Fibroblast of pulmonary artery (primary cell): Measurements from ENCODE around the gene GAK.

Experiments
- DNase-seq: peaks from one replicate; pipeline ENCODE4 v3.0.0-alpha.2; 2010; ENCODE audit warnings: low read depth
- H3K4me3 ChIP-seq: replicated peaks from 2 replicates; pipeline ENCODE4 v1.5.1; 2011; ENCODE audit warnings: low read depth, mild to moderate bottlenecking, control low read depth, low read length, moderate library complexity
- TF ChIP-seq, protein P1 (sequence below): IDR thresholded peaks from 2 replicates; pipeline ENCODE4 v1.5.1; 2011; ENCODE audit warnings: mild to moderate bottlenecking, control low read depth, low read length, inconsistent platforms; ENCODE audit errors: missing control alignments

The GAK gene

DNA sequence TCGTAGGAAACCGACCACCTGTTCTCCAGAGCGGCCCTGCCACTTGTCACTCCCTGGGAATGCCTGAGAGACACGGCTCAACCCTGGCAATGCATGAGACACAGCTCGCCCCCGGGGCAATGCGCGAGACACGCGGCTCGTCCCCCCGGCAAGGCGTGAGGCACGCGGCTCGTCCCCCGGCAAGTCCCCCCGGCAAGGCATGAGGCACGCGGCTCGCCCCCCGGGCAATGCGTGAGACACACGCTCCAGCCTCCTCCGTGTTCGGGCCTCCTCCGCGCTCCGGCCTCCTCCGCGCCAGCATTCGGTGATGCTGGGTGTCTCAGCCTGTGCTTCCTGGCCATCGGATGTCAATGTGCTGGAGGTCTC lies 78.7 kb downstream of the GAK start:
- TF ChIP-seq, protein P1, sequence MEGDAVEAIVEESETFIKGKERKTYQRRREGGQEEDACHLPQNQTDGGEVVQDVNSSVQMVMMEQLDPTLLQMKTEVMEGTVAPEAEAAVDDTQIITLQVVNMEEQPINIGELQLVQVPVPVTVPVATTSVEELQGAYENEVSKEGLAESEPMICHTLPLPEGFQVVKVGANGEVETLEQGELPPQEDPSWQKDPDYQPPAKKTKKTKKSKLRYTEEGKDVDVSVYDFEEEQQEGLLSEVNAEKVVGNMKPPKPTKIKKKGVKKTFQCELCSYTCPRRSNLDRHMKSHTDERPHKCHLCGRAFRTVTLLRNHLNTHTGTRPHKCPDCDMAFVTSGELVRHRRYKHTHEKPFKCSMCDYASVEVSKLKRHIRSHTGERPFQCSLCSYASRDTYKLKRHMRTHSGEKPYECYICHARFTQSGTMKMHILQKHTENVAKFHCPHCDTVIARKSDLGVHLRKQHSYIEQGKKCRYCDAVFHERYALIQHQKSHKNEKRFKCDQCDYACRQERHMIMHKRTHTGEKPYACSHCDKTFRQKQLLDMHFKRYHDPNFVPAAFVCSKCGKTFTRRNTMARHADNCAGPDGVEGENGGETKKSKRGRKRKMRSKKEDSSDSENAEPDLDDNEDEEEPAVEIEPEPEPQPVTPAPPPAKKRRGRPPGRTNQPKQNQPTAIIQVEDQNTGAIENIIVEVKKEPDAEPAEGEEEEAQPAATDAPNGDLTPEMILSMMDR: no peak
- no peak overlapping the region for H3K4me3 ChIP-seq
- DNase-seq: no peak

DNA sequence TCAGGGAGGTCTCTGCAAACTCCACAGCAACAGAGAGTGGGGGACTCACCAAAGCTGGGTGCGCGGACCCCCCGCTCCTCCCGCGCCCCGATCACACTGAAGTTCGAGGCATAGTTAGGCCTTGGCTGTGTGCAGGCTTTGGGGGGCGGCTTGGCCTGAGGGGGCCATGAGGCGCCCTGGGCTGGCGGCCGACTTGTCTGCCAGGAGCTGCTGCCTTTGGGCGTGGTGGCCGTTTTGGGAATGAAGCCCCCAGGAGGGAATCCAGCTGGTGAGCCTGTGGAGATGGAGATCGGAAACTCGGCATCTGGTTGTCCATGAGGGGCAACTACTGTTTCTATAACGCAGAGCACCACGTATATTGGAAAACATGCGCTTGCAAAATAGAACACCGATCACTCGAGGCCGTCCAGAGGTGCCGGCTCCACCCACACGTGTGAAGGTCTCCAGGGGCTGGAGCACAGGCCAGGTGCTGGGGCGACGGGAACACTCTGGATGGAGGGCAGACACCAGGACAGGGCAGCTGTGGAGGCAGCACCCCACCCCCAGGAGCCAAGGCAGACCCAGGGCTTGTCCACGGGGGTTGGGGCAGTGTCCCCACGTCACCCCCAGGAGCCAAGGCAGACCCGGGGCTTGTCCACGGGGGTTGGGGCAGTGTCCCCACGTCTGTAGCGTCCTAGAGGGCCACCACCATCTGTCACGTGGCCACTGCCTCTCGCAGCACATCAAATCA lies 80.2 kb downstream of the GAK start:
- no peak for DNase-seq
- TF ChIP-seq, protein P1: no peak
- H3K4me3 ChIP-seq: no peak overlapping the region

DNA sequence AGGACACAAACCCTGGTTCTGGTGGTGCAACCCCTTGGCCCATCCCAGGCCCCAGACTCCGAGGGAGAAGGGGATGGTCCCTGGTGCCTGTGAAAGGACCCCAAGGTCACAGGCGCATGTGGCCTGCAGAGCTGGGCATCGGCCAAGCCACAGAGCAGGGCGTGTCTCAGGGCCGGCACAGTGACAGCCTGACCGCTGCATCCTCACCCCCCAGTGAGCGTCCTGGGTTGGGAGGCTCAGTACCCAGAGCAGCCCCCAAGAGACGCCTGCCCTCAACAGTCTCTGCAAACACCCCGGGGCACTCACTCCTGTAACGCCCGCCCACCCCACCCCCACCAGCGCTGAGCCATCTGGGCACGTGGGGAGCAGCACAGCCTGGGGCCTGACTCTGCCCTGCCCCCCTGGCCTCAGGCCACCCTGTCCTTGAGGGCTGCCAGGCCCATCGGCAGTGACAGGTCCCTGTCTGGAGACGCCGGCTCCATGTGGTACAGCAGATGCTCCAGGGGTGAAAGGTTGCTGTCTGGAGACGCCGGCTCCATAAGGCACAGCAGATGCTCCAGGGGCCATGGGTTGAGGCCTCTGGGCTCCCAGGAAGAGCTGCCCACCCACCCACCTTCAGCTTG lies 81.7 kb downstream of the GAK start:
- no peak for DNase-seq
- TF ChIP-seq, protein P1: no peak

DNA sequence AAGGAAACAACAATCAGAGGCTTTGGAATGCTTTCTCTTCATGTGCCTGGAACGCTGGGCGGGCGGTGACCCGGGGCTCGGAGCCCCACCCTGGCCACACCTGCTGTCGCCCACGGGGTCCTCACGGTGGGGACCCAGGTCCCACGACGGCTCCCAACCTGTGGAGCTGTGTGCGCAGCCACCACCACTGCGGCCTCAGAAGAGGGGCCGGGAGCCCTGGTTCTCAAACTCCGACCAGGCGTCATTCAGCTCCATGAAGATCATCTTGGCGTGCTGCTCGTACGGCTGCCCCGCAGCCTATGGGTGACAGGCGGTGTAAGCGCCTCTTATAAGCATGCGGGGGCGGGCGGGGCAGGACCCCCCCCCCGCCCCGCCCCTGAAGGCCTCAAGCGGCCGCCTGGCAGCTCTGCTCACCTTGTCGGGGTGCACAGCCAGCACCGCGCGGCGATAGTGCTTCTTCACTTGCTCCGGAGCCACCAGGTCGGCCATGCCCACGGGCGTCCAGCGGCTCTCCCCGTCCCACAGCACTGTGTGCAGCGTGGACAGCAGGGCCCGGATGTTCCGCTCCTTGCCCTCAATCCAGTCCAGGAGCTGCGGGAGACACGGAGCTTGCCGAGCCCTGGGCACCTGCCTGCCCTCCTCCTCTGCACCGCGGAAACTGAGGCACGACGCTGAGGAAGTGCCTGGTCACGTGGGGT lies 82.5 kb downstream of the GAK start:
- H3K4me3 ChIP-seq: no peak overlapping the region
- TF ChIP-seq, protein P1: no peak
- DNase-seq: no peak

More for the DNA sequence above, 81.7 kb downstream of the GAK start:
- H3K4me3 ChIP-seq: no peak overlapping the region

DNA sequence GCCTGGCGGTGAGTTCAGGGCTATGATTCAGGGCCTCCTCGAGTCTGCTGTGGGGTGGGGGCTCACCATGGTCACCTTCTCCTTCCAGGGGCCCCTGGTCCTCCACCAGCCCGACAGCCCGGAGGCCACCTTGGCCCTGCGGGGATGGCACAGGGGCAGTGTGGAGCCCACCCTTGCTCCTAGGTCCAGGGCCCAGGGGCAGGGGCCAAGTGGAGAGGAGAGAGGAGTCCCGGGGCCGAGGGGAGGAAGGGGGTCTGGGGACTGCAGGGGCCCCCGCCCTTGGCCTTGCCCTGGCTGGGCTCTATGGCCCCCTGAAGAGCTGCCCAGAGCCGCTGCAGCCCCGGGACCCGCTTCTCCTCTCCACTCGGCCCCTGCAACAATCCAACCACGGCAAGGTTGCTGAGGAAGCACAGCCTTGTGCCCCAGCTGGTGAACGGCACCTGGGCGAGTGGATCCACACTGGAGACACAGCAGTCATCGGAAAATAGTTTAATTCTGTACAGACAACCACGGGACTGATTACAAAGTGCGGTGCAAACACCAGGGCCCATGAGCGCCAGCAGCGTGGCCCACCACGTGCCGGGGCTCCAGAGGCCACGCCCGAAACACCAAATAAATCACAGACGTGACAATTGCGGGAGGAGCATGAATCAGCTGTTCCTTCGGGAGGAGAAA lies 83.2 kb downstream of the GAK start:
- H3K4me3 ChIP-seq: no peak overlapping the region
- no peak for DNase-seq
- TF ChIP-seq, protein P1: no peak

DNA sequence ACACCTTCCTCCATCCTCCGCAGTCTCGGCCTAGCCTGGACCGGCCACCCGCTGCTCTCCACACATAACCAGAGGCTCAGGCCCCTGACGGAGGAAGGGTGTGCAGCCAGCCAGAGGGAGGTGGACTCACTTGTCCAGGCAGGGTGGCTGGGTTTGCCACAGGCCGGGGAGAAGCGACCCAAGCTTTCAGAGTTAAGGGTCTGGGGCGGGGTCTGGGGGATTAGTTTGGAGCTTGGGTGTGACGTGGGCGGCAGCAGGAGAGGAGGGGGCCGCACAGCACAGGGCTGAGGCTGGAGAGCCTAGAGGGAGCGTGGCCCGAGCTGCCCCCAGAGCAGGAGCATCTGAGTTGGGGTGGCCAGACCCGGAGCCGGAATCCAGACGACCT lies 83.8 kb downstream of the GAK start:
- no peak overlapping the region for H3K4me3 ChIP-seq
- TF ChIP-seq, protein P1: no peak
- DNase-seq: no peak
